ACHN (cell line): ENCODE data around the gene MPC1L.

Experiments used
- DNase-seq: peaks from one replicate; pipeline ENCODE4 v3.0.0-alpha.2; 2015
- in situ Hi-C: cut with HindIII; loops from 2 replicates; pipeline ENCODE4 v1.10.0; 2017; ENCODE audit warnings: low sequenced_read_pairs, low pct_ligation_motif_present, low pct_unique_long_range_greater_than_20kb

The MPC1L gene

GRCh38 chrX:40622479-40623138 is 619 bp upstream of the MPC1L start:
- in situ Hi-C loops: no loop called here
- no peak for DNase-seq

- DNase-seq: no peak
- in situ Hi-C loops: no loop called here
Measured at GRCh38 chrX:40623665-40624064, 437 bp downstream of the MPC1L start.

- DNase-seq: no peak
- in situ Hi-C loops: no loop called here
Measured at GRCh38 chrX:40625294-40625693, 2.1 kb downstream of the MPC1L start.

- no peak for DNase-seq
- in situ Hi-C loops: no loop called here
Measured at GRCh38 chrX:40628506-40628905, 5.3 kb downstream of the MPC1L start.

GRCh38 chrX:40632199-40632598 is 9.0 kb downstream of the MPC1L start:
- in situ Hi-C loops: no loop called here
- DNase-seq: no peak

GRCh38 chrX:40637687-40638086 is 14.5 kb downstream of the MPC1L start:
- in situ Hi-C loops: no loop called here
- no peak for DNase-seq

- in situ Hi-C loops: no loop called here
- DNase-seq: peak; percentile 24
Measured at GRCh38 chrX:40644176-40644575, 20.9 kb downstream of the MPC1L start.

- DNase-seq: peak; percentile 64
- in situ Hi-C loops: no loop called here
Measured at GRCh38 chrX:40644821-40645358, 21.7 kb downstream of the MPC1L start.

GRCh38 chrX:40646489-40647306 is 23.5 kb downstream of the MPC1L start:
- in situ Hi-C loops: no loop called here
- peak; percentile 9 for DNase-seq

- DNase-seq: peak; percentile 78
- in situ Hi-C loops: no loop called here
Measured at GRCh38 chrX:40647307-40648197, 24.3 kb downstream of the MPC1L start, which contains the start of gene CXorf38. Gene CXorf38 (minus strand): TSS chrX:40647561. CDS start chrX:40647520, 41 bp downstream.

- in situ Hi-C loops: no loop called here
- peak; percentile 46 for DNase-seq
Measured at GRCh38 chrX:40651620-40652223, 28.5 kb downstream of the MPC1L start.

GRCh38 chrX:40652664-40653063 is 29.4 kb downstream of the MPC1L start:
- in situ Hi-C loops: no loop called here
- no peak for DNase-seq

- in situ Hi-C loops: no loop called here
- no peak for DNase-seq
Measured at GRCh38 chrX:40653535-40653934, 30.3 kb downstream of the MPC1L start.

GRCh38 chrX:40660381-40660780 is 37.2 kb downstream of the MPC1L start:
- no peak for DNase-seq
- in situ Hi-C loops: no loop called here

- in situ Hi-C loops: no loop called here
- DNase-seq: no peak
Measured at GRCh38 chrX:40661489-40661888, 38.3 kb downstream of the MPC1L start.

- in situ Hi-C loops: no loop called here
- no peak for DNase-seq
Measured at GRCh38 chrX:40663078-40663740, 40.0 kb downstream of the MPC1L start.

- in situ Hi-C loops: no loop called here
- no peak for DNase-seq
Measured at GRCh38 chrX:40663880-40664630, 40.8 kb downstream of the MPC1L start.
